Stimulated activated CD4-positive, alpha-beta T cell treated with anti-CD3 and anti-CD28 coated beads, TNF-alpha, amount 100 ng/mL, for 24 hours (primary cell): ENCODE data around the gene CAMSAP1.

Experiments
- DNase-seq, 3 experiments: peaks; one replicate each; pipeline ENCODE4 v3.0.0-alpha.2; 2020; ENCODE audit warnings: low read depth in 3 of 3

CAMSAP1 gene

GRCh38 chr9:135774794-135775525, 132.4 kb downstream of the CAMSAP1 start:
- no peak for DNase-seq

- no peak for DNase-seq
Measured at GRCh38 chr9:135774239-135774747, 133.1 kb downstream of the CAMSAP1 start.

GRCh38 chr9:135773530-135774238, 133.7 kb downstream of the CAMSAP1 start:
- DNase-seq = no peak

- DNase-seq = no peak
Measured at GRCh38 chr9:135772702-135773493, 134.4 kb downstream of the CAMSAP1 start.

GRCh38 chr9:135772056-135772646, 135.2 kb downstream of the CAMSAP1 start:
- DNase-seq = no peak

- DNase-seq = no peak
Measured at GRCh38 chr9:135771401-135772051, 135.8 kb downstream of the CAMSAP1 start.

- DNase-seq = no peak
Measured at GRCh38 chr9:135770771-135771170, 136.6 kb downstream of the CAMSAP1 start.

GRCh38 chr9:135770203-135770535, 137.2 kb downstream of the CAMSAP1 start:
- no peak for DNase-seq

GRCh38 chr9:135769489-135770202, 137.7 kb downstream of the CAMSAP1 start:
- no peak for DNase-seq

- DNase-seq = no peak
Measured at GRCh38 chr9:135768516-135769218, 138.7 kb downstream of the CAMSAP1 start.

GRCh38 chr9:135766707-135767106, 140.6 kb downstream of the CAMSAP1 start:
- DNase-seq = no peak

GRCh38 chr9:135766251-135766650, 141.1 kb downstream of the CAMSAP1 start:
- no peak for DNase-seq

- DNase-seq = no peak
Measured at GRCh38 chr9:135765416-135765815, 141.9 kb downstream of the CAMSAP1 start.

GRCh38 chr9:135764731-135765130, 142.6 kb downstream of the CAMSAP1 start:
- no peak for DNase-seq

GRCh38 chr9:135763716-135764446, 143.5 kb downstream of the CAMSAP1 start:
- DNase-seq = no peak

GRCh38 chr9:135762921-135763320, 144.4 kb downstream of the CAMSAP1 start:
- DNase-seq = no peak

GRCh38 chr9:135761845-135762168, 145.5 kb downstream of the CAMSAP1 start:
- no peak for DNase-seq

- DNase-seq = no peak
Measured at GRCh38 chr9:135761150-135761844, 146.0 kb downstream of the CAMSAP1 start.

- DNase-seq = no peak
Measured at GRCh38 chr9:135760465-135760864, 146.9 kb downstream of the CAMSAP1 start.
